BJ (cell line): ENCODE results near the gene SPSB4. TPM values are rescaled to one million over a fixed set of nuclear protein-coding genes. Genes with fewer than 3 reads are reported as not detected.

Source experiments
- CTCF ChIA-PET: fragments of 350-600 bp; formaldehyde crosslinking; extraction: SDS; loops from one replicate; lab custom pipeline; 2021; ENCODE audit warnings: antibody characterized with exemption, inconsistent platforms; lab: Yijun Ruan, JAX
- POLR2A ChIA-PET: fragments of 300-600 bp; sonication (Branson Sonifier 250); formaldehyde crosslinking; extraction: SDS; loops from one replicate; lab custom pipeline; 2021; ENCODE audit warnings: antibody characterized with exemption; lab: Charles Lee
- DNase-seq: peaks from one replicate; pipeline ENCODE4 v3.0.0-alpha.2; 2011; ENCODE audit warnings: low read depth
- H3K27me3 ChIP-seq: 2 replicates; pipeline ENCODE4 v1.6.0; 2011; ENCODE audit warnings: low read length; ENCODE audit not compliant: control insufficient read depth, insufficient read depth
- H3K36me3 ChIP-seq: 2 replicates; pipeline ENCODE4 v1.5.1; 2011; ENCODE audit warnings: low read length; ENCODE audit not compliant: control insufficient read depth, insufficient read depth
- H3K4me3 ChIP-seq: 2 replicates; pipeline ENCODE4 v1.5.1; 2011; ENCODE audit warnings: low read depth, mild to moderate bottlenecking, control low read depth, low read length
- polyA plus RNA-seq: library from polyadenylated mRNA; depleted of rRNA; stranded (reverse); fragments of >200 nt; gene quantifications from 2 replicates; pipeline ENCODE4 v1.2.3, GENCODE V29; 2011
- TF ChIP-seq, protein P1 (sequence below): IDR thresholded peaks from 2 replicates; pipeline ENCODE4 v1.5.1; 2011; ENCODE audit warnings: low read depth, mild to moderate bottlenecking, control low read depth, inconsistent platforms, low read length, moderate library complexity; ENCODE audit not compliant: insufficient read depth

Gene SPSB4
- polyA plus RNA-seq, 1 experiment, result not detected

DNA sequence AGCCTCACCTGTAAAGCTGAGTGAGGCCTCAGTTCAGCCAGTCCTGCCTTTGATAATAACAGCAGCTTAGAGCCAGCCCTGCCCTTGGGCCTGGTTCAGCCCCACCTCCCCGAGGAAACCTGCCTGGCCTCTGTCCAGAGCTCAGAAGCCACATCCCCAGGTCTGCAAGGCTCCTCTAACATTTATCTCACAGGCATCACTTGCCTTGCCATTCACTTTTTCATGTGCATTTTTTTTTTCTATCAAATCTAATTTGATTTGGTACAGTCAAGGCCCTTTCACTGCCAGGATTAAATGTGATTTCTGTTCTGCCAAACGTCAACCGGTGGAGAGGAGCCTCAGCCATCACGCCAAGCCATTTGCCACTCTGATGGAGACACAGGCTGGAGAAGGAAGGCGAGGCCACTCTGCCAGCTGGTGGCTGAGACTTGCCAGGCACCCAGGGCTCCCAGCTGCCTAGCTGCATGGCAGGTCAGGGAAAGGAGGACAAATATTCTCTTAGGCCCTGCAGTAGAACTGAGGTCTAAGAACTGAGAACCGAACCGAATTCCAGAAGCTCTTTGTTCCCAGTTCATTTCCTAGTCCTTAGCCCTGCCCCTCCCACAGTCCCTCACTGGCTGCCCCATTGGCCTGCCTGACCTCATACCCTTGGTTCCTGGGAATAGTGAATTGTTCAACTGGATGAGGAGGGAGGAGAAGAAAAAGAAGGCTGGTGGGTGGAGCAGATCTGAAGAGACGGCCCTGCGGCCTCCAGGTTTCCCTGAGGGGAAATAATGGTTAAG lies 76.4 kb downstream of the SPSB4 start:
- ChIA-PET CTCF (interaction anchor here (0.7 kb wide), 1 partner anchor 153 kb away, joined by 3 read pairs; no protein-coding TSS in a partner anchor), POLR2A (no interaction called here)
- Histone ChIP-seq H3K36me3 (no peaks in the 10 kb centered on the region), H3K27me3 (no peaks in the 10 kb centered on the region), H3K4me3 (no peak overlapping the region)
- DNase-seq, result no peak
- TF ChIP-seq, protein P1, sequence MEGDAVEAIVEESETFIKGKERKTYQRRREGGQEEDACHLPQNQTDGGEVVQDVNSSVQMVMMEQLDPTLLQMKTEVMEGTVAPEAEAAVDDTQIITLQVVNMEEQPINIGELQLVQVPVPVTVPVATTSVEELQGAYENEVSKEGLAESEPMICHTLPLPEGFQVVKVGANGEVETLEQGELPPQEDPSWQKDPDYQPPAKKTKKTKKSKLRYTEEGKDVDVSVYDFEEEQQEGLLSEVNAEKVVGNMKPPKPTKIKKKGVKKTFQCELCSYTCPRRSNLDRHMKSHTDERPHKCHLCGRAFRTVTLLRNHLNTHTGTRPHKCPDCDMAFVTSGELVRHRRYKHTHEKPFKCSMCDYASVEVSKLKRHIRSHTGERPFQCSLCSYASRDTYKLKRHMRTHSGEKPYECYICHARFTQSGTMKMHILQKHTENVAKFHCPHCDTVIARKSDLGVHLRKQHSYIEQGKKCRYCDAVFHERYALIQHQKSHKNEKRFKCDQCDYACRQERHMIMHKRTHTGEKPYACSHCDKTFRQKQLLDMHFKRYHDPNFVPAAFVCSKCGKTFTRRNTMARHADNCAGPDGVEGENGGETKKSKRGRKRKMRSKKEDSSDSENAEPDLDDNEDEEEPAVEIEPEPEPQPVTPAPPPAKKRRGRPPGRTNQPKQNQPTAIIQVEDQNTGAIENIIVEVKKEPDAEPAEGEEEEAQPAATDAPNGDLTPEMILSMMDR, result no peak

DNA sequence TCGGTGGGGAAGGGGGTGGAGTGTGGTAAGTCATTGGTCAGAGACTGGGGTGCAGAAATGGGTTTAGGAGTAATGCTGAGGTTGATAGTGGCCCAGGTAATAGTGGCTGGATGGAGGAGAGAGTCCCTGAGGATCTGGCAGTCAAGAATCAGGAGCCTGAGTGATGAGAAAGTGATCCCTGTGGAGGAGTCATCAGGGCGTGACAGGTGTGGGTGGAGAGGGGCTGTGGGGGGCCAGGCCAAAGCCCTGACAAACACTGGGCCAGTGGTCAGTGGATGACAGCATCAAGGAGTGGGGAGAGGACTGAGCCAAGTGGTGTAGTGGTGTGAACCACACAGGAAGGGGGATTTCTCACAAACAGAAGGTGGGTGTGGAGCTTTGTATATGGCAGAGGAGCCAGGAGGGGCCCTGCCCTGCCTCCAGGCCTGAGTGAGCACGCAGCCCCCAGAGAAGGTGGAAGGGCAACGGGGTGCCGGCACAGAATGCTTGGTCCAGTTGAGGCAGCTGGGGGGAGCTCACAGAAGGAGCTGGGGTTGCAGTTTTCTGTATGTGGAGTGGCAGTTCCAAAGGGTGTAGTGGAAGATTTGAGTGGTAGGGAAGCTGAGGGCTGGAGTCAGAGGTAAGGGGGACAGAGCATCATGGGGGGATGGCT lies 77.1 kb downstream of the SPSB4 start:
- Histone ChIP-seq H3K27me3 (no peaks in the 10 kb centered on the region), H3K4me3 (no peak overlapping the region), H3K36me3 (no peaks in the 10 kb centered on the region)
- POLR2A ChIA-PET, result no interaction called here
- CTCF ChIA-PET, result interaction anchor here (0.7 kb wide), 1 partner anchor 154 kb away, joined by 3 read pairs; no protein-coding TSS in a partner anchor
- TF ChIP-seq, protein P1, result no peak
- no peak for DNase-seq

DNA sequence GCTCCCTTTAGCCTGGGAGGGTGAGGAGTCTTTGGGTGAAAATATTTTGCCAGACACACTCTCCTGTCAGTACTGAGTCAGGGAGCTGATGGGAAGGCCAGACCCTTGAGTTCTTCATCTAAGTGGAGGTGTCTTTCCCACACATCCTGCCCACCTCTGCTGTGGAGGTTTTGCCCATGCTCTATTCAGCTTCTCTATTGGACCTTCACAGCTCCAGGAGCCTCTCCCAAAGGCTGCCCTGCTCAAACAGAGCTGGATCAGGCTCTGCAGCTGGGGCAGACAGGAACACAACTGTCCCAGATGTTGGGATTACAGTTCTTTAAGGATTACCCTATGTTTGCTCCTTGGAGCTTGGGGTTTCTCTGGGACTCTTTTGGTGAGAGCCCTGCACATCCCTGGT lies 77.9 kb downstream of the SPSB4 start:
- ChIA-PET CTCF (interaction anchor here (1.5 kb wide), 1 partner anchor 23 kb away, joined by 4 read pairs; no protein-coding TSS in a partner anchor), POLR2A (no interaction called here)
- TF ChIP-seq, protein P1, result no peak
- no peak for DNase-seq
- H3K4me3 ChIP-seq, result no peak overlapping the region
- H3K27me3 ChIP-seq, result no peaks in the 10 kb centered on the region
- no peaks in the 10 kb centered on the region for H3K36me3 ChIP-seq

DNA sequence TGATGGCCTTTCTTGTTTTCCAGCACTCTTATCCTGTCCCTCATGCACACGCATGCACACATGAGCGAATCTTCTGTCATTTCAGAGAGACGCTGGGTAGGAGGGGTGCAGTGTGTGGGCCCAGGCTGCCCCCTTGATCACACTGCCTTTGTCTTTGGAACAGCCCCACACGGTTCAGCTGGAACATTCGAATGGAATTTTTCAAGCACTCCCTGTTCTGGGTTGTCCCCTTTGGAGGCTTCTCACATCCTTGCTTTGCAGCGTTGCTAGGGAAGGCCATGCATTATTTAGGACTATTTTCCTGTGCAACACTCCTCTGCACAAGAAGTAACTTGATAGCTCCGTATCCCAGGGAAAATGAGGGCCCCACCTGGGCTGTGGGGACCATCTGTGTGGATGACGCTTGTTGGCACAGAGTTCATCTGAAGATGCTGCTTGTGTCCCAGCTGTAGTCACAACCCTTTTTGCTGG lies 78.4 kb downstream of the SPSB4 start:
- TF ChIP-seq, protein P1, result no peak
- ChIA-PET POLR2A (no interaction called here), CTCF (interaction anchor here (0.5 to 1.5 kb wide), 2 partner anchors 24 to 77 kb away, joined by 4 read pairs; no protein-coding TSS in a partner anchor)
- Histone ChIP-seq H3K4me3 (no peak overlapping the region), H3K27me3 (no peaks in the 10 kb centered on the region), H3K36me3 (no peaks in the 10 kb centered on the region)
- DNase-seq, result no peak

DNA sequence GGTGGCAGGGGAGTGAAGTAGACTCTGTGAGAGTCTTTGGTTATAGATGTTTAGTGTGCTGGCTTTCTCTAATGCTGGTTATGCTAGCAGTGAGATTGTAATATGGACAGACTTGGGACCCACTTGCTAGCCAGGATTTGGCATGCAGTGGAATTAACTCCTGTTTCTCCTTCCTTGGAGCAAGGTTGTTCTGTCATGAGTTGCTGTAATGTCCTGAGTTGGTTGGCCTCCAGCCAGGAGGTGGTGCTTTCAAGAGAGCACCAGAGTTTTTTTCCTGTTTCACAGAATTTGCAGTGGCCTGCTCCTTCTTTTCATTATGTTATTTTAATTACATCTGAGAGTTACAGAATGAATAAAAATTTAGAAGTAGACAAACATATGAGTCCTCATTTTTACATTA lies 92.4 kb downstream of the SPSB4 start:
- H3K27me3 ChIP-seq, result no peaks in the 10 kb centered on the region
- CTCF ChIA-PET, result interaction anchor here (1.1 kb wide), 1 partner anchor 48 kb away, joined by 3 read pairs; no protein-coding TSS in a partner anchor
- TF ChIP-seq, protein P1, result no peak
- H3K36me3 ChIP-seq, result no peaks in the 10 kb centered on the region
- H3K4me3 ChIP-seq, result no peak overlapping the region
- POLR2A ChIA-PET, result no interaction called here
- no peak for DNase-seq
